HG03108 (cell line): Measurements from ENCODE around the gene EPOP.

Experiments used
- ATAC-seq: cut with Tn5 transposase; IDR thresholded peaks from one replicate; pipeline ENCODE4 v1.9.1; 2021; ENCODE audit warnings: moderate library complexity; ENCODE audit not compliant: unreplicated experiment

Gene EPOP

GRCh38 chr17:38674749-38675615 is at the start of gene EPOP:
Gene EPOP, minus strand, starts transcription at chr17:38674957. Its CDS starts 462 bp downstream, at chr17:38674495.
- peak; percentile 73 for ATAC-seq

- ATAC-seq = no peak
Measured at GRCh38 chr17:38721802-38722201, 47.0 kb upstream of the EPOP start.

- ATAC-seq = no peak
Measured at GRCh38 chr17:38720941-38721340, 46.2 kb upstream of the EPOP start.

- no peak for ATAC-seq
Measured at GRCh38 chr17:38719943-38720641, 45.3 kb upstream of the EPOP start.

GRCh38 chr17:38719289-38719942 is 44.7 kb upstream of the EPOP start:
- ATAC-seq = no peak

GRCh38 chr17:38717139-38717745 is 42.5 kb upstream of the EPOP start:
- ATAC-seq = no peak

- ATAC-seq = no peak
Measured at GRCh38 chr17:38716368-38717005, 41.7 kb upstream of the EPOP start.

- no peak for ATAC-seq
Measured at GRCh38 chr17:38715216-38715943, 40.6 kb upstream of the EPOP start.

- no peak for ATAC-seq
Measured at GRCh38 chr17:38713456-38714075, 38.8 kb upstream of the EPOP start.

- ATAC-seq = no peak
Measured at GRCh38 chr17:38712593-38712992, 37.8 kb upstream of the EPOP start.

- ATAC-seq = no peak
Measured at GRCh38 chr17:38711792-38712571, 37.2 kb upstream of the EPOP start.

- ATAC-seq = no peak
Measured at GRCh38 chr17:38710985-38711384, 36.2 kb upstream of the EPOP start.

- no peak for ATAC-seq
Measured at GRCh38 chr17:38710604-38710962, 35.8 kb upstream of the EPOP start.

GRCh38 chr17:38709864-38710603 is 35.3 kb upstream of the EPOP start:
- no peak for ATAC-seq

GRCh38 chr17:38709104-38709820 is 34.5 kb upstream of the EPOP start:
- ATAC-seq = no peak

GRCh38 chr17:38707678-38708351 is 33.1 kb upstream of the EPOP start:
- ATAC-seq = no peak
